PC-9 (cell line): Measurements from ENCODE around the gene ETV3L. TPM values are rescaled to one million over a fixed set of nuclear protein-coding genes. Genes with fewer than 3 reads are reported as not detected.

Experiments
- BruUV-seq: library from RNA; stranded (reverse); fragments of 400-500 nt; replicated peaks from 2 replicates; lab custom pipeline; 2021; lab: Mats Ljungman, UMichigan
- CTCF ChIA-PET: fragments of 300-600 bp; sonication (Branson Sonifier 250); formaldehyde crosslinking; loops from one replicate; lab custom pipeline; 2022; ENCODE audit warnings: antibody characterized with exemption; lab: Charles Lee
- POLR2A ChIA-PET: fragments of 300-600 bp; sonication (Branson Sonifier 250); formaldehyde crosslinking; loops from one replicate; lab custom pipeline; 2022; ENCODE audit warnings: antibody characterized with exemption; ENCODE audit not compliant: unreplicated experiment; lab: Charles Lee
- DNase-seq, 2 experiments: peaks; one replicate each; pipeline versions ENCODE4 v3.0.0 to v3.0.0-alpha.2; 2015 to 2022; ENCODE audit warnings: mixed read lengths in 1 of 2
- H2AFZ ChIP-seq: fragments of 200-600 bp; sonication (generic); 2 replicates; pipeline ENCODE4 v1.8.1; 2017; ENCODE audit warnings: antibody characterized with exemption
- H3F3A ChIP-seq: fragments of 200-600 bp; sonication (generic); 2 replicates; pipeline ENCODE4 v1.8.1; 2017; ENCODE audit warnings: antibody characterized with exemption, mild to moderate bottlenecking, low read depth; ENCODE audit not compliant: insufficient read depth
- H3K27ac ChIP-seq: fragments of 200-600 bp; sonication (generic); 2 replicates; pipeline ENCODE4 v1.6.1; 2016; ENCODE audit warnings: mixed run types
- H3K27me3 ChIP-seq: fragments of 200-600 bp; sonication (generic); 2 replicates; pipeline ENCODE4 v1.6.1; 2016; ENCODE audit warnings: low read depth, mixed run types; ENCODE audit not compliant: insufficient read depth
- H3K36me3 ChIP-seq: fragments of 200-600 bp; sonication (generic); 2 replicates; pipeline ENCODE4 v1.6.1; 2016; ENCODE audit warnings: low read depth, mixed run types
- H3K4me1 ChIP-seq: fragments of 200-600 bp; sonication (generic); replicated peaks from 2 replicates; pipeline ENCODE4 v1.6.1; 2016; ENCODE audit warnings: mixed run types; ENCODE audit not compliant: insufficient read depth
- H3K4me2 ChIP-seq: fragments of 200-600 bp; sonication (generic); 2 replicates; pipeline ENCODE4 v1.6.1; 2017; ENCODE audit warnings: mixed run types
- H3K4me3 ChIP-seq: fragments of 200-600 bp; sonication (generic); 2 replicates; pipeline ENCODE4 v1.6.1; 2016; ENCODE audit warnings: mixed run types
- H3K79me2 ChIP-seq: fragments of 200-600 bp; sonication (generic); 2 replicates; pipeline ENCODE4 v1.6.1; 2017; ENCODE audit warnings: low read depth, mixed run types
- H3K9me2 ChIP-seq: fragments of 200-600 bp; sonication (generic); 2 replicates; pipeline ENCODE4 v1.8.1; 2017; ENCODE audit warnings: mild to moderate bottlenecking; ENCODE audit not compliant: insufficient read depth
- H3K9me3 ChIP-seq: fragments of 200-600 bp; sonication (generic); 2 replicates; pipeline ENCODE4 v1.8.1; 2016; ENCODE audit warnings: low read depth; ENCODE audit not compliant: insufficient read depth
- H4K20me1 ChIP-seq: fragments of 200-600 bp; sonication (generic); 2 replicates; pipeline ENCODE4 v1.8.1; 2017; ENCODE audit not compliant: insufficient read depth
- EZH2 ChIP-seq: fragments of 200-600 bp; sonication (generic); IDR thresholded peaks from 2 replicates; pipeline ENCODE4 v1.8.0; 2017; ENCODE audit warnings: antibody characterized with exemption, low read depth
- intact Hi-C: fragments of 100-400 bp; cut with micrococcal nuclease; formaldehyde crosslinking; loops from one replicate; pipeline ENCODE4 v1.10.0; 2022; ENCODE audit not compliant: unreplicated experiment
- total RNA-seq: library from RNA; stranded (reverse); gene quantifications from 2 replicates; pipeline ENCODE4 v1.2.3, GENCODE V29; 2021
- TF ChIP-seq, protein P1 (sequence below): fragments of 200-600 bp; sonication (generic); conservative IDR thresholded peaks from 2 replicates; pipeline ENCODE4 v1.6.1; 2017; ENCODE audit warnings: mixed run types, antibody characterized with exemption, mild to moderate bottlenecking, moderate library complexity

ETV3L gene
- total RNA-seq, 1 experiment from 2014 or later: not detected

DNA sequence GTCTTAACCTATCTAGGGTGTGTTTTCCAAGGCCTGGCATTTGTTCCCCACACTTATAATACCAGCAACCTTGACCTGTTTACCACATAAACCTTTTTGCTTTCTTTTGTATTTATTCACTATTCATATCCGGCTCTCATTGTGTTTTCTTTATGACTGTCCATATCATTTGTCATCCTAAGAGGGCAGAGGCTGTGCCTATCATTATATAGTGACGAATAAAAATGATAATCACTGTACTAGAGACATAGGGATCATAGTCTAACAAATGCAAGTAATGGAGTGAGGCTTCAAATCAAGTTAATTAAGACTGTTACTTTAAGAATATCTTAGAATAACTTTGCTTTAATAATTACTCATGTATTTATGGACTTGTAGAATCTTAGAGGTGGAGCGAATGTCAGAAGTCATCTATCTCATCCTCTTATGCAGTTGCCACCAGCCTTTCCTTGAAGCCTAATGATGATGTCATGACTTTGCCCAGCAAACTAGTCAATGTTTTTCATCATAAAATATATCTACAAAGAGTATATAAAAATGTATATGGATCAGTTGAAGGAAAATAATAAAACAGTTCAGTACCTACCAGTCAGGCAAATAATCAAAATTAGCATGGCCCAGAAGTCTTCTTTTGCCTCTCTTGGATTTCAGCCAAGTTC lies 43.3 kb upstream of the ETV3L start:
- Histone ChIP-seq H3K4me3 (no peak overlapping the region), H2AFZ (no peak overlapping the region), H4K20me1 (no peaks in the 10 kb centered on the region), H3K27ac (no peak overlapping the region), H3K9me3 (no peaks in the 10 kb centered on the region), H3K27me3 (no peaks in the 10 kb centered on the region), H3K4me1 (peaks cover 24% of the 10 kb centered on the region), H3K79me2 (peaks cover 3% of the 10 kb centered on the region), H3K36me3 (no peaks in the 10 kb centered on the region), H3K4me2 (no peak overlapping the region), H3F3A (peaks cover 16% of the 10 kb centered on the region; the same call in 1 of the 2 replicates), H3K9me2 (no peaks in the 10 kb centered on the region)
- DNase-seq: no peak
- CTCF ChIA-PET: no interaction called here
- intact Hi-C loops: no loop called here
- POLR2A ChIA-PET: no interaction called here
- no TSS peak for BruUV-seq
- no peak for TF ChIP-seq EZH2
- TF ChIP-seq, protein P1, sequence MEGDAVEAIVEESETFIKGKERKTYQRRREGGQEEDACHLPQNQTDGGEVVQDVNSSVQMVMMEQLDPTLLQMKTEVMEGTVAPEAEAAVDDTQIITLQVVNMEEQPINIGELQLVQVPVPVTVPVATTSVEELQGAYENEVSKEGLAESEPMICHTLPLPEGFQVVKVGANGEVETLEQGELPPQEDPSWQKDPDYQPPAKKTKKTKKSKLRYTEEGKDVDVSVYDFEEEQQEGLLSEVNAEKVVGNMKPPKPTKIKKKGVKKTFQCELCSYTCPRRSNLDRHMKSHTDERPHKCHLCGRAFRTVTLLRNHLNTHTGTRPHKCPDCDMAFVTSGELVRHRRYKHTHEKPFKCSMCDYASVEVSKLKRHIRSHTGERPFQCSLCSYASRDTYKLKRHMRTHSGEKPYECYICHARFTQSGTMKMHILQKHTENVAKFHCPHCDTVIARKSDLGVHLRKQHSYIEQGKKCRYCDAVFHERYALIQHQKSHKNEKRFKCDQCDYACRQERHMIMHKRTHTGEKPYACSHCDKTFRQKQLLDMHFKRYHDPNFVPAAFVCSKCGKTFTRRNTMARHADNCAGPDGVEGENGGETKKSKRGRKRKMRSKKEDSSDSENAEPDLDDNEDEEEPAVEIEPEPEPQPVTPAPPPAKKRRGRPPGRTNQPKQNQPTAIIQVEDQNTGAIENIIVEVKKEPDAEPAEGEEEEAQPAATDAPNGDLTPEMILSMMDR: no peak

- Histone ChIP-seq H3K4me1 (peaks cover 18% of the 10 kb centered on the region), H4K20me1 (0 out of 2 replicates have a peak, but pooled peaks cover under 1% of the 10 kb centered on the region), H3K27me3 (no peaks in the 10 kb centered on the region), H3K79me2 (peaks cover 10% of the 10 kb centered on the region), H3K9me3 (no peaks in the 10 kb centered on the region), H3K27ac (no peak overlapping the region), H3K9me2 (no peaks in the 10 kb centered on the region), H3K4me2 (no peak overlapping the region), H2AFZ (no peak overlapping the region), H3K36me3 (no peaks in the 10 kb centered on the region), H3F3A (peaks cover 10% of the 10 kb centered on the region; the same call in 1 of the 2 replicates), H3K4me3 (no peak overlapping the region)
- BruUV-seq: no TSS peak
- no peak for TF ChIP-seq EZH2
- TF ChIP-seq, protein P1: no peak
- DNase-seq: no peak
- CTCF ChIA-PET: no interaction called here
- POLR2A ChIA-PET: no interaction called here
- intact Hi-C loops: no loop called here
These were observed 42.6 kb upstream of the ETV3L start for GRCh38 chr1:157142201-157142600.

DNA sequence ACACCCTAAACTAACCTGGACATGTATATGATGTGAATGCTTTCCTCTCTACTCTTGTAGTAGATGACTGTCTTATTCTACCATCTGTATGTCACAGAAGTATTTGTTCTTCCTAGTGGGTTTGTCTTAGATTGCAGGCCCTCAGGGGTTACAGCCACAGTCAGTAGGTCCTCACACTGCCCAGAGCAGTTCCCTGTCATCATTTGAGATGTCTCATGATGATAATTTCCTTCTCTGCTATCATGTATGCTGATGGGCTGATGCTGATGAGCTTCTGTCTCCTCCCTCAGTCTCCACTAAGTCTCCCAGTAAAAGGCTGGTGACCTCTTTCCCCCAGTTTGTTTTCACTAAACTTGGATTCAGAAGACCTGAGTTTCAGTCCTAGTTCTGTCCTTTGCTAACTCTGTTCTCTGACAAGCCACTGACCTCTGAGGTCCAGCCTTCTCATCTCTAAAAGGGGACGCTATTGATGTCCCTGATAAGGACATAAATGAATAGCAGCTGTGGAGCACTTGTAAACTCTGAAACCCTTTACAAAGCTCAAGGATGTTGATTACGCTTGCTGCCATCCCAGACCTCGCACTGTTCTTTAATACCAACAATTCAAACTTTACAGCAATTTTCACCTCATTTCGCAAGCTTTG lies 41.7 kb upstream of the ETV3L start:
- Histone ChIP-seq H3F3A (peaks cover 10% of the 10 kb centered on the region; the same call in 1 of the 2 replicates), H3K9me3 (no peaks in the 10 kb centered on the region), H3K4me1 (peaks cover 17% of the 10 kb centered on the region), H3K4me3 (no peak overlapping the region), H2AFZ (no peak overlapping the region), H3K27me3 (no peaks in the 10 kb centered on the region), H4K20me1 (peaks cover 9% of the 10 kb centered on the region; the same call in 1 of the 2 replicates), H3K9me2 (no peaks in the 10 kb centered on the region), H3K36me3 (no peaks in the 10 kb centered on the region), H3K4me2 (no peak overlapping the region), H3K79me2 (peaks cover 18% of the 10 kb centered on the region), H3K27ac (no peak overlapping the region)
- CTCF ChIA-PET: interaction anchor here (0.8 kb wide), 1 partner anchor 14 kb away, joined by 9 read pairs; no protein-coding TSS in a partner anchor
- POLR2A ChIA-PET: no interaction called here
- no peak for DNase-seq
- no TSS peak for BruUV-seq
- intact Hi-C loops: no loop called here
- TF ChIP-seq, protein P1: no peak
- no peak for TF ChIP-seq EZH2
